HEK293T (cell line): ENCODE measurements around the gene BSG.

ENCODE experiments used
- ELF4 ChIP-seq: fragments of 450-650 bp; IDR thresholded peaks from 2 replicates; pipeline ENCODE4 v1.6.1; 2017; ENCODE audit warnings: antibody characterized with exemption
- FOXA1 ChIP-seq: fragments of 450-650 bp; IDR thresholded peaks from 2 replicates; pipeline ENCODE4 v1.6.1; 2016; ENCODE audit warnings: mild to moderate bottlenecking
- FOXM1 ChIP-seq: fragments of 450-650 bp; IDR thresholded peaks from 2 replicates; pipeline ENCODE4 v1.6.1; 2017; ENCODE audit warnings: mild to moderate bottlenecking, borderline replicate concordance
- NFRKB ChIP-seq: fragments of 450-650 bp; IDR thresholded peaks from 2 replicates; pipeline ENCODE4 v1.6.1; 2016; ENCODE audit warnings: mild to moderate bottlenecking, moderate library complexity
- ZNF384 ChIP-seq: fragments of 450-650 bp; IDR thresholded peaks from 2 replicates; pipeline ENCODE4 v1.6.1; 2016

GRCh38 chr19:576768-577438 lies 4.5 kb downstream of the BSG start:
- TF ChIP-seq NFRKB = no peak
- no peak for TF ChIP-seq FOXA1
- no peak for TF ChIP-seq ELF4
- TF ChIP-seq FOXM1 = no peak
- no peak for TF ChIP-seq ZNF384
